ENCODE results near the gene AKAP8L.

Gene AKAP8L

GRCh38 chr19:15423130-15423529, 4.3 kb upstream of the AKAP8L start:
- no peak overlapping the region for H3K4me3 ChIP-seq (ENCODE audit: low read depth, low read length)
- no peak for DNase-seq (ENCODE audit: low read depth)
- TF ChIP-seq POLR2A (IDR thresholded peaks at IDR 0.05; ENCODE audit: extremely low read depth, insufficient read length) (no peak), MYC (IDR thresholded peaks at IDR 0.05; ENCODE audit: low read depth, low read length) (no peak), MAX (IDR thresholded peaks at IDR 0.05; ENCODE audit: low read depth, low read length) (no peak), CTCF (IDR thresholded peaks at IDR 0.05; ENCODE audit: low read depth, low read length) (no peak)

- no peak for TF ChIP-seq MYC (IDR thresholded peaks at IDR 0.05; ENCODE audit: low read depth, low read length)
- no peak for TF ChIP-seq POLR2A (IDR thresholded peaks at IDR 0.05; ENCODE audit: extremely low read depth, insufficient read length)
- no peak for TF ChIP-seq CTCF (IDR thresholded peaks at IDR 0.05; ENCODE audit: low read depth, low read length)
- TF ChIP-seq MAX (IDR thresholded peaks at IDR 0.05; ENCODE audit: low read depth, low read length), result no peak
- H3K4me3 ChIP-seq (ENCODE audit: low read depth, low read length), result no peak overlapping the region
- no peak for DNase-seq (ENCODE audit: low read depth)
Observed at GRCh38 chr19:15422296-15423075, 3.7 kb upstream of the AKAP8L start.

GRCh38 chr19:15421721-15422260, 3.0 kb upstream of the AKAP8L start:
- DNase-seq (ENCODE audit: low read depth), result no peak
- H3K4me3 ChIP-seq (ENCODE audit: low read depth, low read length), result no peak overlapping the region
- no peak for TF ChIP-seq MAX (IDR thresholded peaks at IDR 0.05; ENCODE audit: low read depth, low read length)

GRCh38 chr19:15421136-15421695, 2.4 kb upstream of the AKAP8L start:
- no peak for TF ChIP-seq CTCF (IDR thresholded peaks at IDR 0.05; ENCODE audit: low read depth, low read length)
- no peak for TF ChIP-seq MAX (IDR thresholded peaks at IDR 0.05; ENCODE audit: low read depth, low read length)
- no peak for TF ChIP-seq POLR2A (IDR thresholded peaks at IDR 0.05; ENCODE audit: extremely low read depth, insufficient read length)
- TF ChIP-seq MYC (IDR thresholded peaks at IDR 0.05; ENCODE audit: low read depth, low read length), result no peak
- H3K4me3 ChIP-seq (ENCODE audit: low read depth, low read length), result no peak overlapping the region
- no peak for DNase-seq (ENCODE audit: low read depth)

GRCh38 chr19:15419413-15420025, 731 bp upstream of the AKAP8L start:
- DNase-seq (ENCODE audit: low read depth), result peak; percentile 17
- TF ChIP-seq MAX (IDR thresholded peaks at IDR 0.05; ENCODE audit: low read depth, low read length) (no peak), CTCF (IDR thresholded peaks at IDR 0.05; ENCODE audit: low read depth, low read length) (no peak), POLR2A (IDR thresholded peaks at IDR 0.05; ENCODE audit: extremely low read depth, insufficient read length) (no peak), MYC (IDR thresholded peaks at IDR 0.05; ENCODE audit: low read depth, low read length) (no peak)
- H3K4me3 ChIP-seq (ENCODE audit: low read depth, low read length), result no peak overlapping the region

- no peak for DNase-seq (ENCODE audit: low read depth)
- TF ChIP-seq POLR2A (IDR thresholded peaks at IDR 0.05; ENCODE audit: extremely low read depth, insufficient read length) (no peak), CTCF (IDR thresholded peaks at IDR 0.05; ENCODE audit: low read depth, low read length) (no peak), MYC (IDR thresholded peaks at IDR 0.05; ENCODE audit: low read depth, low read length) (no peak), MAX (IDR thresholded peaks at IDR 0.05; ENCODE audit: low read depth, low read length) (no peak)
- H3K4me3 ChIP-seq (ENCODE audit: low read depth, low read length), result peak overlapping the region; percentile 97
Observed at GRCh38 chr19:15418231-15418578, 583 bp downstream of the AKAP8L start.

Measured in NB4 (cell line).